Parathyroid adenoma (tissue), 2 donors: ENCODE measurements around the gene PREX1.

Experiments
- H2AFZ ChIP-seq: fragments of 300-600 bp; sonication (generic); one replicate; pipeline ENCODE4 v1.7.0; 2017; ENCODE audit warnings: antibody characterized with exemption, mild to moderate bottlenecking
- H3K27ac ChIP-seq: fragments of 300-600 bp; sonication (generic); one replicate; pipeline ENCODE4 v1.7.0; 2017
- H3K27me3 ChIP-seq: fragments of 300-600 bp; sonication (generic); one replicate; pipeline ENCODE4 v1.7.0; 2017; ENCODE audit warnings: low read length; ENCODE audit not compliant: control insufficient read depth, insufficient read depth
- H3K36me3 ChIP-seq: fragments of 300-600 bp; sonication (generic); one replicate; pipeline ENCODE4 v1.7.0; 2017; ENCODE audit warnings: low read length; ENCODE audit not compliant: control insufficient read depth, insufficient read depth
- H3K4me1 ChIP-seq: fragments of 300-600 bp; sonication (generic); one replicate; pipeline ENCODE4 v1.7.0; 2017; ENCODE audit warnings: control low read depth
- H3K4me2 ChIP-seq: fragments of 300-600 bp; sonication (generic); one replicate; pipeline ENCODE4 v1.7.0; 2017; ENCODE audit warnings: low read length
- H3K4me3 ChIP-seq: fragments of 300-600 bp; sonication (generic); one replicate; pipeline ENCODE4 v1.7.0; 2017; ENCODE audit warnings: low read depth, low read length
- H3K79me2 ChIP-seq: fragments of 300-600 bp; sonication (generic); one replicate; pipeline ENCODE4 v1.7.0; 2017; ENCODE audit warnings: control low read depth
- H3K9ac ChIP-seq: fragments of 300-600 bp; sonication (generic); one replicate; pipeline ENCODE4 v1.7.0; 2017; ENCODE audit warnings: mild to moderate bottlenecking
- H3K9me3 ChIP-seq: fragments of 300-600 bp; sonication (generic); one replicate; pipeline ENCODE4 v1.7.0; 2017; ENCODE audit warnings: low read length; ENCODE audit not compliant: control insufficient read depth
- CTCF ChIP-seq: fragments of 300-600 bp; sonication (generic); IDR thresholded peaks from one replicate; pipeline ENCODE4 v1.7.0; 2017; ENCODE audit warnings: antibody characterized with exemption, mild to moderate bottlenecking
- donor health status: primary hyperparathyroidism.

PREX1 gene

GRCh38 chr20:48728042-48728825 is 99.6 kb downstream of the PREX1 start:
- Histone ChIP-seq H3K9ac (no peak overlapping the region), H3K4me2 (no peak overlapping the region), H3K4me1 (no peaks in the 10 kb centered on the region), H3K4me3 (no peak overlapping the region), H3K27me3 (no peaks in the 10 kb centered on the region), H3K9me3 (no peaks in the 10 kb centered on the region), H3K27ac (no peak overlapping the region), H3K79me2 (no peaks in the 10 kb centered on the region), H2AFZ (no peak overlapping the region), H3K36me3 (no peaks in the 10 kb centered on the region)
- TF ChIP-seq CTCF = no peak

GRCh38 chr20:48727226-48727625 is 100.6 kb downstream of the PREX1 start:
- no peak overlapping the region for H2AFZ ChIP-seq
- no peaks in the 10 kb centered on the region for H3K9me3 ChIP-seq
- no peak overlapping the region for H3K4me2 ChIP-seq
- H3K4me3 ChIP-seq = no peak overlapping the region
- no peak for TF ChIP-seq CTCF
- H3K9ac ChIP-seq = no peak overlapping the region
- no peaks in the 10 kb centered on the region for H3K27me3 ChIP-seq
- no peaks in the 10 kb centered on the region for H3K4me1 ChIP-seq
- H3K36me3 ChIP-seq = no peaks in the 10 kb centered on the region
- no peaks in the 10 kb centered on the region for H3K79me2 ChIP-seq
- H3K27ac ChIP-seq = no peak overlapping the region

- no peak for TF ChIP-seq CTCF
- no peak overlapping the region for H3K9ac ChIP-seq
- no peaks in the 10 kb centered on the region for H3K79me2 ChIP-seq
- H2AFZ ChIP-seq = no peak overlapping the region
- H3K4me1 ChIP-seq = no peaks in the 10 kb centered on the region
- H3K4me3 ChIP-seq = no peak overlapping the region
- no peak overlapping the region for H3K4me2 ChIP-seq
- H3K36me3 ChIP-seq = no peaks in the 10 kb centered on the region
- no peaks in the 10 kb centered on the region for H3K27me3 ChIP-seq
- H3K27ac ChIP-seq = no peak overlapping the region
- H3K9me3 ChIP-seq = no peaks in the 10 kb centered on the region
Measured at GRCh38 chr20:48725555-48725991, 102.2 kb downstream of the PREX1 start.

GRCh38 chr20:48724891-48725554 is 102.8 kb downstream of the PREX1 start:
- H3K79me2 ChIP-seq = no peaks in the 10 kb centered on the region
- H3K9ac ChIP-seq = no peak overlapping the region
- no peak for TF ChIP-seq CTCF
- no peaks in the 10 kb centered on the region for H3K4me1 ChIP-seq
- H3K27ac ChIP-seq = no peak overlapping the region
- H3K9me3 ChIP-seq = no peaks in the 10 kb centered on the region
- H3K4me2 ChIP-seq = no peak overlapping the region
- H3K36me3 ChIP-seq = no peaks in the 10 kb centered on the region
- H3K4me3 ChIP-seq = no peak overlapping the region
- no peaks in the 10 kb centered on the region for H3K27me3 ChIP-seq
- H2AFZ ChIP-seq = no peak overlapping the region
